Bronchial epithelial cell (primary cell): ENCODE measurements around the gene ZNF692. TPM values are rescaled to one million over a fixed set of nuclear protein-coding genes. Genes with fewer than 3 reads are reported as not detected.

Experiments
- DNase-seq: peaks from one replicate; pipeline ENCODE4 v3.0.0-alpha.2; 2010; ENCODE audit warnings: low read depth
- FAIRE-seq: peaks from 2 replicates; lab custom pipeline; 2011; peaks lifted over from hg19 to GRCh38; lab: Jason Lieb, UNC
- H3K27me3 ChIP-seq: 2 replicates; pipeline ENCODE4 v1.5.1; 2011; ENCODE audit warnings: low read length; ENCODE audit not compliant: control insufficient read depth, insufficient read depth
- H3K36me3 ChIP-seq: 2 replicates; pipeline ENCODE4 v1.5.1; 2011; ENCODE audit warnings: low read length; ENCODE audit not compliant: control insufficient read depth, insufficient read depth
- H3K4me3 ChIP-seq: 2 replicates; pipeline ENCODE4 v1.5.1; 2011; ENCODE audit warnings: mild to moderate bottlenecking, low read depth, low read length, control low read depth
- CTCF ChIP-seq: IDR thresholded peaks from 2 replicates; pipeline ENCODE4 v1.5.1; 2011; ENCODE audit warnings: mild to moderate bottlenecking, moderate library complexity, low read length, control low read depth, inconsistent platforms; ENCODE audit not compliant: insufficient read depth, severe bottlenecking
- total RNA-seq: library from RNA; depleted of rRNA; stranded (reverse); fragments of >200 nt; gene quantifications from 2 replicates; pipeline ENCODE4 v1.2.1, GENCODE V29; 2014

Gene ZNF692
- total RNA-seq, 1 donor from 2014 or later = 19.7 TPM

- DNase-seq (peak; percentile 60), FAIRE-seq (no peak)
- Histone ChIP-seq H3K36me3 (peaks cover 19% of the 10 kb centered on the region), H3K27me3 (no peaks in the 10 kb centered on the region), H3K4me3 (peak overlapping the region; percentile 60)
- peak; percentile 65 for TF ChIP-seq CTCF
Measured at GRCh38 chr1:248858096-248858890, 592 bp downstream of the ZNF692 start.

GRCh38 chr1:248857749-248858095, 1.2 kb downstream of the ZNF692 start:
- FAIRE-seq (no peak), DNase-seq (no peak)
- H3K36me3 ChIP-seq = peaks cover 19% of the 10 kb centered on the region
- no peak for TF ChIP-seq CTCF
- H3K27me3 ChIP-seq = no peaks in the 10 kb centered on the region
- peak overlapping the region; percentile 60 for H3K4me3 ChIP-seq

GRCh38 chr1:248857201-248857600, 1.7 kb downstream of the ZNF692 start:
- Histone ChIP-seq H3K4me3 (peak overlapping the region; percentile 60), H3K27me3 (no peaks in the 10 kb centered on the region), H3K36me3 (peaks cover 22% of the 10 kb centered on the region)
- FAIRE-seq (no peak), DNase-seq (no peak)
- no peak for TF ChIP-seq CTCF

- TF ChIP-seq CTCF = no peak
- FAIRE-seq = no peak
- H3K36me3 ChIP-seq = peaks cover 22% of the 10 kb centered on the region
Measured at GRCh38 chr1:248856176-248856575, 2.7 kb downstream of the ZNF692 start.

GRCh38 chr1:248855580-248855979, 3.3 kb downstream of the ZNF692 start:
- Histone ChIP-seq H3K4me3 (no peak overlapping the region), H3K27me3 (no peaks in the 10 kb centered on the region), H3K36me3 (peaks cover 25% of the 10 kb centered on the region)
- no peak for TF ChIP-seq CTCF
- FAIRE-seq = no peak
- DNase-seq = no peak

More at GRCh38 chr1:248856176-248856575, 2.7 kb downstream of the ZNF692 start:
- no peak overlapping the region for H3K4me3 ChIP-seq
- no peak for DNase-seq
- H3K27me3 ChIP-seq = no peaks in the 10 kb centered on the region
